Mucosa of descending colon (tissue), 3 donors: ENCODE data around the gene MAGI1. TPM values are rescaled to one million over a fixed set of nuclear protein-coding genes. Genes with fewer than 3 reads are reported as not detected.
"Not testable (repeated sequence)": the region's sequence is repeated elsewhere in the genome, so short reads cannot be mapped to it uniquely, and the experiment has no call there.

Source experiments
- ATAC-seq: fragments of 200-7000 bp; cut with Tn5 transposase; one replicate; pipeline ENCODE4 v1.9.1; 2020; ENCODE audit warnings: mild to moderate bottlenecking, moderate library complexity
- DNase-seq, 3 donors: peaks; one replicate each; pipeline ENCODE4 v3.0.0-alpha.2; 2020
- H3K36me3 ChIP-seq: fragments of 200-600 bp; one replicate; pipeline ENCODE4 v1.8.0; 2021; ENCODE audit warnings: low read depth, mild to moderate bottlenecking
- H3K4me1 ChIP-seq: fragments of 200-600 bp; one replicate; pipeline ENCODE4 v1.8.0; 2021; ENCODE audit warnings: low read depth, mild to moderate bottlenecking
- H3K4me3 ChIP-seq: fragments of 200-600 bp; one replicate; pipeline ENCODE4 v1.8.0; 2021; ENCODE audit warnings: mild to moderate bottlenecking
- H3K9me3 ChIP-seq: fragments of 200-600 bp; one replicate; pipeline ENCODE4 v1.8.0; 2021; ENCODE audit warnings: mild to moderate bottlenecking
- CTCF ChIP-seq: fragments of 200-600 bp; IDR thresholded peaks from one replicate; pipeline ENCODE4 v1.8.0; 2022; ENCODE audit warnings: antibody characterized with exemption, mild to moderate bottlenecking
- intact Hi-C, 2 donors: fragments of 100-400 bp; cut with DNase I in 1 of 2; cut with micrococcal nuclease in 1 of 2; formaldehyde crosslinking; loops; one replicate each; pipeline versions ENCODE4 v1.11.0 to v1.11.1; 2022; cut with DNase I, micrococcal nuclease
- total RNA-seq, 3 donors: library from RNA; stranded (reverse); fragmentation: NEBNext Ultra II Directional in 2 of 3; extraction: Animal tissue kit (Norgen Biotek cat#: 25700) in 2 of 3; gene quantifications; one replicate each; pipeline versions ENCODE4 v1.2.1 to v1.2.4, GENCODE V29; 2021 to 2023
- donor health status: DM: no; HTN: no; CAD: no; lungs with moderate emphysema.
- donor health status: DM: no; HTN: no; CAD: no.
- donor health status: DM: no; HTN: yes; CAD: no.

MAGI1 gene
- total RNA-seq, 3 donors from 2014 or later, result 41.9 to 59.6 (median 45.6) TPM

- H3K4me1 ChIP-seq, result peaks cover 8% of the 10 kb centered on the region
- no peak for ATAC-seq
- intact Hi-C loops, result no loop called here
- H3K4me3 ChIP-seq, result no peak overlapping the region
- TF ChIP-seq CTCF, result no peak
- DNase-seq, result no peak
- H3K36me3 ChIP-seq, result no peaks in the 10 kb centered on the region
- H3K9me3 ChIP-seq, result no peaks in the 10 kb centered on the region
Observed at GRCh38 chr3:66048051-66048395, 9.3 kb upstream of the MAGI1 start.

- DNase-seq, result peak in 1 of 3 donors; percentile 30
Observed at GRCh38 chr3:66047311-66048050, 8.8 kb upstream of the MAGI1 start.

GRCh38 chr3:66046321-66046720 is 7.6 kb upstream of the MAGI1 start:
- H3K36me3 ChIP-seq, ATAC-seq: not testable (repeated sequence)

More at GRCh38 chr3:66047311-66048050, 8.8 kb upstream of the MAGI1 start:
- TF ChIP-seq CTCF, result no peak
- intact Hi-C loops, result no loop called here
- Histone ChIP-seq H3K4me1 (peaks cover 8% of the 10 kb centered on the region), H3K9me3 (no peaks in the 10 kb centered on the region), H3K36me3 (no peaks in the 10 kb centered on the region), H3K4me3 (no peak overlapping the region)
- peak; percentile 92 for ATAC-seq

GRCh38 chr3:66041828-66042227 is 3.1 kb upstream of the MAGI1 start:
- DNase-seq, result no peak
- no peak overlapping the region for H3K4me3 ChIP-seq
- intact Hi-C loops, result no loop called here
- H3K9me3 ChIP-seq, result no peaks in the 10 kb centered on the region
- no peak for ATAC-seq
- H3K4me1 ChIP-seq, result peaks cover 4% of the 10 kb centered on the region
- no peak for TF ChIP-seq CTCF
- H3K36me3 ChIP-seq, result no peaks in the 10 kb centered on the region

More at GRCh38 chr3:66046321-66046720, 7.6 kb upstream of the MAGI1 start:
- DNase-seq, H3K9me3 ChIP-seq, H3K4me3 ChIP-seq, intact Hi-C loops, H3K4me1 ChIP-seq: not testable (repeated sequence)

GRCh38 chr3:66041116-66041515 is 2.4 kb upstream of the MAGI1 start:
- intact Hi-C loops, result no loop called here
- Histone ChIP-seq H3K4me3 (no peak overlapping the region), H3K36me3 (no peaks in the 10 kb centered on the region), H3K4me1 (peaks cover 7% of the 10 kb centered on the region), H3K9me3 (no peaks in the 10 kb centered on the region)
- TF ChIP-seq CTCF, result no peak
- DNase-seq, result no peak
- no peak for ATAC-seq

- ATAC-seq (peak; percentile 21), DNase-seq (peak; percentile 52 to 71 (median 55))
- intact Hi-C loops, result no loop called here
- H3K4me3 ChIP-seq, result peak overlapping the region; percentile 44
- H3K4me1 ChIP-seq, result peaks cover 11% of the 10 kb centered on the region
- H3K36me3 ChIP-seq, result no peaks in the 10 kb centered on the region
- no peak for TF ChIP-seq CTCF
- H3K9me3 ChIP-seq, result no peaks in the 10 kb centered on the region
Observed at GRCh38 chr3:66039590-66039887, 821 bp upstream of the MAGI1 start.
